Measurements from ENCODE around the gene CBX7.

The CBX7 gene

DNA sequence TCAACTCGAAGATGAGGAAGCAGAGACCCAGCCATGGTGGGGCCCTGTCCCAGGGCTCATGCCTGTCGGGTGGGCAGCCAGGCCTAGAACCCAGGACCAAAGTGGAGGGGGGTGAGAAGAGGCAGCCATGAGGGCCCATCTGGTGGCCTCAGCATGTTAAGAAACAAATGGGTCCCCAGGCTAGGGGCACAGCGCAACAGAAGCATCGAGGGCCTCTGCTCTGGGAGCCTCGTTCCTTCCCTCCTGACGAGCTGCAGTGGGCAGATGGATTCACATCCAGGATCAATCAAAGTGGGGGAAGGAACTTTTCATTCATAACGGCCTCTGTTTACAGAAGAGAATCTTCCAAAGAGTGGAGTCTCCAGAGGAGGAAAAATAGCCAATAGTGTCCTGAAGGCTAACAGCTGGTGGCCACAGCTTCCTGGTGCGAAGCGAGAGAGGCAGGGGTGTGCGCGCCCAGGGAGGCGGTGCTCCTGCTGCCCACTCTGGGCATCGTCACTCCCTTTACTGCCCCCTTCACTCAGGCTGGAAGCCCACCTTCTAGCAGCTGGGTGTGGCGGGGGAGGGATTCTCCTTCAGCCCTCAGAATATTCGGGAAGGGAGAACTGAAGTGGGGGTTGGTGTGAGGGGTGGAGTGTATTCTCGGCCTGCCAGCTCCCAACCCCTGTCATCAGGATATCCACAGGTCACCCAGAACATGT, 4.3 kb downstream of the CBX7 start:
- no peak for DNase-seq (ENCODE audit: low read depth in 2 of 2)

DNA sequence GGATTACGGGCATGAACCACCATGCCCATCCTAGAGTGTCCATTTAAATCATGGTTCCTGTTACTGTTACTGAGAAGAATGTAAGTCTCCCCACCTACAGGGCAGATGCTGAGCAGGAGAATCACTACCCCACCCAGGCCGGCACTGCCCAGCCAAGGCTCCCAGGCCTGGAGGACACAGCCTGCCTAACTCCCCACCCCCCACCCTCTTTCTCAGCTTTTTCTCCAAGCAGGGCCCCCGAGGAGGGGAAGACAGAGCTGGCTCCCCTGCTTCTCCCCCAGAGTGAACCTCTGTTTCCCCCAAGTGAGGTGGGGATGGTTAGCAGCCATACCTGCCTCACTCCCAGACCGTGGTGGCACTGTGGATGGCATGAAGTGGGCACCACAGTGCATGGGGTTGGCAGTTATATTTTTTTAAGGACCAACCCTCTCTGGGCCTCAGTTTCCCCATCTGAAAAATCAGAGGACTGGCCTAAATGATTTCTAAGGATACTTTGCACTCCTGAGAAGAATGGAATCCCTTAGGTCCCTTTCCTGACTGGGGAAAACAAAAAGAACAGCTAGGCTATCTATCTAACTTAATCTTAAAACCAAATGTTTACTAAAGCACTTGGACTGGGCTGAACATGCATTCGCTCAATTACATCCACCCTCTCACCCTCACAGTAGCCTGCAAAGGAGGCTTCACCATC, 5.0 kb downstream of the CBX7 start:
- DNase-seq (ENCODE audit: low read depth in 2 of 2), result no peak

DNA sequence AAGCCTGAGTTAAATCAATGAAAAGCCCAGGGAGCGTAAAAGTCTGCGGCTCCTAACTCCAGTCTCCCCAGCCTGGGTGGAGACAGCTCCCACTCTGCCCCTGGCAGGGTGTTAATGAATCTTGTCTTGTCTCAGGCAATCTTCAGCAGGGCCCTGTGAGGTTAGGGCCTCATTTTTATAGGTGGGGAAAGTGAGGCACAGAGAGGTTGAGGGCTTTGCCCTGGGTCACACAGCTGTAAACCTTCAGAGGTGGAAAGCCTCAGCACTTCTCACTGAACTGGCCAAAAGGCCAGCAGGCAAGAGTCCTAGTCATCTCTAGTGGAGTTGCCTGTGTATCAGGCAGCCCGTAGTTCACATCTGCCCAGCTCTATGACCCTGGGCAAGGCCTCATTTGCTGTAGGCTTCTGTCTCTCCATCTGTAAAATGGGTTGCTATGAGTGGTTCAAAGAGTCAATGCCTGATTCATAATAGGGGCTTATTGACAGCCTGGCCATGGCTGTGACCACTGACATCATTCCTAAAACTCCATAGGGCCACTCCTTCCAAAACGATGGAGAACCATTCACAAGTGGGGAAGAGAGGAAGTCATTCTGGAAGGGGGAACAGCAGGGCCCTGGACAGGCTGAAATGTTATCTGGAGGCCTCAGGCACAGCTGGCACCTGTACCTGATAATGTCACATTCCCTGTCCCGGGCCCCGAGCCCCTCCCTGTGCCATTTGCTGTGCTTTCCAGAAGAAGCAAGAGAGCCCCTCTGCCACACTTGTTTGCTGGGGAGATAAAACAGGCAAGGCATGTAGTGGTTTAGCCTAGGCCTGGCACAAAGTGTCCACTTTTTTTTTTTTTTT, 6.0 kb downstream of the CBX7 start:
- no peak for DNase-seq (ENCODE audit: low read depth in 2 of 2)

DNA sequence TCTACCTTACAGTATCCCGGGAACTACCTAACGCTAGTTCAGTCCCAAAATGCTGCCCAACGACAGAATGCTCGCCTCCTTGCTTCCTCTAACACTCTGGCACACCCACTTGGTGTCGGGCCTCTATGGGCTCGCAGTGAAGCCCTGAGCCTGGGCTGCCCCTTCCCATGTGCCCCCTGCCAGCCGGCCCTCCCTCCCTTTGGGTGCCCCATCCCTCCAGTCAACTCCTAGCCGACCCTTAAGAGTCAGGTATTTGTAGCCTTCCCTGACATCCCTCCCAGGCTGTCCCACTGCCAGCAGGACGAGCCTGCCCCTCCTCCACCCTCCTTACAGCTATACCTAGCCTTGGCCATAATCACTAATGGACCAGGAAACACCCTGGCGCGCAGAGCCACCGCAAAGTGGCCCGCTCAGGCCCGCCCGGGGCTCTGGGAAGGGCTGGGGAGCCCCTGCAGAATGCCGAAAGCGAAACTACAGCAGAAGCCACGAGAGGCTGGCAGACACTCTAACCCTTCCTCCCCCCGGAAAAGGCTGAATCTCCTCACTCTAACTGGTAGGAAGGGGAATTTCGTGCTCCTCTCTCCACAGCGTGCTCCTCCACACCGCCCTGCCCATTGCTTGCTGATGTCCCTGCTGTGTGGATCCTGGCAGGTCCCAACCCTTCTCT, 8.2 kb downstream of the CBX7 start:
- DNase-seq (ENCODE audit: low read depth in 2 of 2), result peak; percentile 37 to 43

DNA sequence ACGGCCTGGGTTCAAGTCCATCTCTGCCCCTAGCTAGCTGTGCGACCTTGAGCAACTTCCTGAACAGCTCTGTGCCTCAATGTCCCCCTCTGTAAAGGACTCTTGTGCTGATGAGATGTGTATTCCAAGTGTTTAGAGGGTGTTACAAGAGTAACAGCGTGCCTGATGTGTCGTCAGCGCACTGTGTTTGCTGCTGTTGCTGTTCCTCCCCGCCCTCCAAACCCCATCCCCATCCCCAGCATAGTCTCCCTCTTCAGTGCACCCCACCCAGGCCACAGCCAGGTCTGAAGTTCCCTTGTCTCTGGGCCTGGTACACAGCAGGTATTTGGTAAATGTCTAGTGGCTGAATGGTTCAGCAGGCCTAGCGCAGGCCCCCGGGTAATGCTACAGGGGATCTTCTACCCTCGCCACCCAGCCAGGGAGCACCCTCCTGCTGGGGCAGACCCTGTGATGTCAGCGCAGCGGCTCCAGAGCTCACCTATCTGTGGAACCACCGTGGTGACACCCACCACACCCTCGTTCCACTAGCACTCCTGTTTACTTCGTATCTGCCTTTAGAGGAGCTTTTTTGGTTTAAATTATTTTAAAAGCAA, 10.3 kb downstream of the CBX7 start:
- no peak for DNase-seq (ENCODE audit: low read depth in 2 of 2)

DNA sequence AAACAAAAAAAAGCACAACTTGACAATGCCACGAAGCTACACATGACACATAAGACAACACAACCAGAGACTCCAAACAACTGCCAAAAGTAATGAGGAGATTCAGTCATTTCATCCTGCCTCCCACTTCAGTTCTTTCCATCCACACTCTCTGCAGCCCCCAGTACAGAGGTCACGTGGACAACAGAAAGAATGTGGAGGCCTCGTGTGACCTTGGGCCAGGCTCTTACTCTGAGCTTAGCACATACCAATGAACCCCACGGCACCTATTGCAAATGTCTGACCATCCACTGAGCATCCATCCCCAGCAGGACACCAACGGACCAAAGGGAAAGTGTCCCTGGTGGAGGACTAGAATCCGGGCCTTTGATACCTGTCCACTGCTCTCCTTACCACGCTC, 12.5 kb downstream of the CBX7 start:
- no peak for DNase-seq (ENCODE audit: low read depth in 2 of 2)

DNA sequence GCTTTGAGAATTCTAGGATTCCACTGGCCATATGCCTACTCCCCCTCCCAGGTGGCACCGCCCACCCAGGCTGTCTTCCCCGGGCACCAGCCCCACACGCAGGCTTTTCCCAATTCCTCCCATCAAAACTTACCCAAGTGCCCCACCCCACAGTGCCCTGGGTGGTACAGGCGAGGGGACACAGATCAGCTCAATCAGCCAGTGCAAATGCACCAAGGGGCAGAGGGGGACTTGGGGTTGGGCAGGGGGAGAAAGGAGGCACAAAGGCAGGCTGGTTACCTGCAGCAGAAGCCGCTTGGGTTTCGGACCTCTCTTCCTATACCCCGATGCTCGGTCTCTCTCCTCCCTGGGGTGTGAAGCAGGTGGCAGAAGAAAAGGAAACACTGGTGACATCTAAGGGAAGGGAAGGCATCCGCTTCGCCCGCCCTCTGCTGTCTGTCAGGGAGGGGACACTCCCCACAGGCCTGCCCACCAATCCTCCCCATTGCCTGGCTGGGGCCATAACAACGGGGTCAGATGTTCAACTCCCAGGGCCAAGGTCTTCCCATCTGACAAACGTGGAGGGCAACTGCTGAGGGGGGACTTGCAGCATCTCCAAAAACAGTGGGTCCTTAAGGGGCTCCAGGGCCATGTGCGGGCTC, 14.0 kb downstream of the CBX7 start:
- no peak for DNase-seq (ENCODE audit: low read depth in 2 of 2)

DNA sequence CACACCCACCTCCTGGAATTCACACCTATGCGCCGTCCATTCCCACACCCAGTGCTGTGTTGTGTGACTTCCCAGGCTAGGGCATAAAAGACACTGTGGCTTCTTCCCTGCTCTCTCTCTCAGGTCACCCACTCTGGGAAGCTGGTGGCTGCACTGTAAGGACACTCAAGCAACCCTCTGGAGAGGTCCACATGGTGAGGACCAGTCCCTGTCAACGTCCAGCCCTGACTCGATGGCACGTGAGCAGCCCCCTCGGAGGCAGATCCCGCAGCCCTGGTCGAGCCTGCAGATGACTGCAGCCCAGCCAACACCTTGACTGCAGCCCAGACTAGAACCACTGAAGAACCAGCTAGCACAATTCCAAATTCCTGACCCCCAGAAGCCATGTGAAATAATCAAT, 16.2 kb downstream of the CBX7 start:
- DNase-seq (ENCODE audit: low read depth in 2 of 2), result no peak

DNA sequence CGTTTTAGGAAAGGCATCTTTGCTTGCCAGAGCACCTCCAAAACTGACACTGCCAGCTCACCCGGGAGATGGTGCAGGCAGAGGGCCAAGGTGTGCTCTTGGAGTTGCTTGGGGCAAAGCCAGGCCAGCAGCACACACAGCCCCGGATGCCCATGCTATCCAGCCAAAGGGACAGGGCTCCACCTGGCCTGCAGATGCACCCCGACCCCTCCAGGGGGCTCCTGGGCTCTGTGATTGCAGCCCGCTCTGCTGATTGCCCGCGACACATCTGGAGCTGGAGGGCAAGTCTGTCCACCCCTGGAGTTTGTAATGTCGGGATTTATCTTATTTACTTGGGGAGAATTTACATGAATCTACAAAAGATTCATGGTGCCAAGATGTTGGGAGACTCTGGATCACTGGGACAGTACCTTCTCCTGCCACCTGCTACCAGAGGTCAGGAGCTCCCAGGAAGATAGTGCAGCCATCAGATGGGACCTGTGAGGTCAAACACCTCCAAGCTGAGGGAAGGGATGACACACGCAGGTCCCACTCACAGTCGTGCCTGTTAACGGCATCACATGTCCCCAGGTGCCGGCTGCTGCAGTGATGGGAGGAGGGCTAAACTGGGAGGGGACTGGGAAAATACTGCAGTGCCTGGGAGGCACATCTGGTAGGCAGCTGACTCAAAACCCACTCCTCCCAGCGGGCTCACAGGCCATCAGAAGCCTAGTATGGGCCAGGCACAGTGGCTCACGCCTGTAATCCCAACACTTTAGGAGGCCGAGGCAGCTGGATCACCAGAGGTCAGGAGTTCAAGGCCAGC, 17.2 kb downstream of the CBX7 start:
- DNase-seq (ENCODE audit: low read depth in 2 of 2), result no peak

DNA sequence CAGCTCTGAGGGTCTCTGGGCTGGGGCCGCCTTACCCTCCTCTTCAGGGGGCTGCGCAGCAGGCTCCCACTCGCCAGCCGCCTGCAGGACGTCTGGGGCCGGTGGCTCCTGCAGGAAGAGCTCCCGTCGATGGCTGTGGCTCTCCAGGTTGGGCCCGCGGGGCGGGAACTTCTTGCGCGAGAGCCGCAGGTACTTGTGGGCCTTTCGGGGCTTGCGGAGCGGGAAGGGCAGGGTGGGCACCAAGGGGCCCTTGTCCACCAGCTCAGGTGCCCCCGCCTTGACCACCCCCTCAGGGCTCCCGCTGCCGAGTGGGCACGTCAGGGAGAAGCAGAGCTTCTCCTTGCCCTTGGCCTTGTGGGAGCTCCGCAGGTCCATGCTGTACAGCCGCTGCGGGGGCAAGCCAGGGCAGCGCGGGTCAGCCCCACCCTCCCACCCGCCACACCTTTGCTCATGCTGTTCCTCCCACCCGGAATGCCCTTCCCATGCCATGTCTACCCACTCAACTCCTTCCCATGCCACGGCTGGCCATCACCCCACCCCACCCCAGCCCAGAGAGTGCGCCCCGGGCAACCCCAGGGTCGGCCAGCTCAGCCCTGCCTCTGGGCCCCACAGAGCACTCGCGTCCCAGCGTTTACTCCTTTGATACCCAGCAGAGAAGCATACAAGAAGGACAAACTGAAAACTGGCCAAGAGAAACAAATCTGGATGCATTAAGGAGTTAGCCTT, 18.0 kb downstream of the CBX7 start:
- DNase-seq (ENCODE audit: low read depth in 2 of 2), result no peak

DNA sequence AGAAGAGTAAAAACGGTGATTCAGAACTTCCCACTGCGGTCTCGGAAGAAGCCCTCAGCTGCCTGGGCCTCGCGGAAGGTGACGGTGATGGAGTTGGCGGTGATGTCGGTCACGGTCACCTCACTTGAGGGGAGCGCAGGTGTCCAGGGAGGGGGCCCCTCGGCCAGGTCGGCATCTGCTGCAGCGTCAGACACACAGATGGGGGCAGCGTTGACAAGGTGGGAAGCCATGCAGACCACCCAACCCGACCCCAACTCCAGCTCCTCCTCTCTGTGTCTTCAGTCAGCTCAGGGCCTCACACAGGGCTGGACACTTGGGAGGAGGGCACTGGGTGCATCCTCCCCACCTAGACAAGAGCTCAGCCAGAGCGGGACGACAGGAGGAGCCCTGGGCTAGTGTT, 18.6 kb downstream of the CBX7 start:
- no peak for DNase-seq (ENCODE audit: low read depth in 2 of 2)

DNA sequence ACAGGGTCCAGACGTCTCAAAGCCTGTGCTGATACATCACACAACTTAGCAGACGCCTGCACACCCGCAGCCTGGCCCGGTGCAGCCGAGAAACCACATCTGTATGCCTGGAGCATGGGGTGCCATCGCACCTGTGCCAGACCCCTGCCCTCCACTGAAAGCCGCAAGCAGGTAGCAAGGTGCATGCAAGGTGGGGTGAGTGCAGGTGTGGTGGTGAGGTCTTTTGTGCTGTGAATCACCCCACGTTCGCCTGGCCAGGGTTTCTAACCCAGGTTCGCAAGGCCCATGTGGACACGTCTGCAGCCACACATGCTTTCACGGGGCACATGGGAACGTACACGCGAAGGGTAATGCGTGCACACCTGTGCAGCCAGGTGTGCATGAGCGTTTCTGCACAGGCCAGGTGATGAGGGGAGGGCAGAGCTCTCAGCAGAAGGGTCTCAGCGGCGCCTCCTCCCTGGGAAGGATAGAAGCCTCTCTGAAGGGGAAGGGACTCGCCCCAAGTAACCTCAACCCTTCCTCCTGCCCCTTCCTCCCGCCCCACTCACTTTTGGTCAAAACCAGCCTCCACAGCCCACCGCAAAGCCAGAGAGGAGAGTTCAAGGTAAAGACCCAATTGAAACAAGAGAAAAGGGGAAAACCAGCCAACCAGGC, 19.5 kb downstream of the CBX7 start:
- no peak for DNase-seq (ENCODE audit: low read depth in 2 of 2)

DNA sequence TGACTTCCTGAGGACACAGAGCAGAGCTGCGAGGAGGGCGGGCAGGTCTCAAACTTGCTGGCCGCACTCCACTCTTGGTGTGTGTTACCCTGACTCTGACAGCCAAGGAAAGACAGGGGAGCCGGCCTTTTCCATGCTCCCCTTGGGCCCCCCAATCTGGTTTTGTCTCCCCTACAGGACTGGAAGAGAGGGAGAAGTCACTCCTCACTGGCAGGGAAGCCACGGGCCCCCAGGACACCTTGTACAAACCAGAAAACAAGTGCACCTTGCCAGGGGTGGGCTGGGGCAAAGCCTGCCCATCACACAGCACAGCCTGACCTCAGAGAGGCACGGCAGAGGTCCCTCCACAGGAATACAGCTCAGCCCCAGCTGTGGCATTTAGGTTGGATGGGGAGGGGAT, 20.2 kb downstream of the CBX7 start:
- DNase-seq (ENCODE audit: low read depth in 2 of 2), result no peak

DNA sequence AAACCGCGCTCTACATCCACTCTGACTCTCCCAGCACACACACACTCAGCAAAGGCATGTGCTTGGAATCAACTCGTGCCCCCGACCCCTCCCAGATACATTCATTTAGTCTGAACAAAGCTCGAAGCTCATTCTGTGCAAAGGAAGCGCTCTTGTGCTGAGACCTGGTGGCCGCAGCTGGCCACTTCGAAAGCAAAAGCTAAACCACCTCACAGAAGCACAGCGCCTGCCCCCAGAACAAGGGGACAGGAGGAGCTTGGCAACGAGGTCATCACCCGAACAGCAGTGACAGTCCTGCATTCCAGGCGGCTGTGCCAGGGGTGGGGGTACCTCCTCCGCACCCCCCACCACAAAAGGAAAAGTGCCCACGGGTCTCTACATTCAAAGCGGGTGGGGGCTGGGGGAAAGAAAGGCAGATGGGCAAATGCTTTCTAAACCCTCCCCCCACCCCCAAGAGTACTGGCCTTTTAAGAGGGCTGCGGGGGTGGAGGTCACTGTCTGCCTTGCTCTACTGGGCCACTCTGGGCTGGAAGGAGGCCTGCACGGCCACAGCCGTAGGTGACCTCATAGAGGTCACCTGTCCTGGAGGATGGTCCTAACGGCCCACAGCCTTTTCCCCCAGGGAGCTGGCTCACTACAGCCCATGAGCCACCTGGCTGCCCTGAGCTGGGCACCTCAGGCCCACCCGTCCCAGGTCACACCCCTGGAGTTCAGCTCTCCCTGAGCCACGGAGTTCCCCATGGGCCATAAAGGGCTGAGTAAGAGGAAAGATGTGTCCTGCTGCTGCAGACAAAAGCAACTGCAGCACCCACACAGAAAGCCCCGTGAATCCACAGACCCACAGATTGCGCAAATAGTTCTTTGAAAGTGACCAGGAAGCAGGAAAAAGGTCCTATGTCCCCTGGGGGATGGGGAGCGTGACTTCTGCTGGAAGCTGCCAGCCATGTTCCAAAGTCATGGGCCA, 21.3 kb downstream of the CBX7 start:
- DNase-seq (ENCODE audit: low read depth in 2 of 2), result no peak

DNA sequence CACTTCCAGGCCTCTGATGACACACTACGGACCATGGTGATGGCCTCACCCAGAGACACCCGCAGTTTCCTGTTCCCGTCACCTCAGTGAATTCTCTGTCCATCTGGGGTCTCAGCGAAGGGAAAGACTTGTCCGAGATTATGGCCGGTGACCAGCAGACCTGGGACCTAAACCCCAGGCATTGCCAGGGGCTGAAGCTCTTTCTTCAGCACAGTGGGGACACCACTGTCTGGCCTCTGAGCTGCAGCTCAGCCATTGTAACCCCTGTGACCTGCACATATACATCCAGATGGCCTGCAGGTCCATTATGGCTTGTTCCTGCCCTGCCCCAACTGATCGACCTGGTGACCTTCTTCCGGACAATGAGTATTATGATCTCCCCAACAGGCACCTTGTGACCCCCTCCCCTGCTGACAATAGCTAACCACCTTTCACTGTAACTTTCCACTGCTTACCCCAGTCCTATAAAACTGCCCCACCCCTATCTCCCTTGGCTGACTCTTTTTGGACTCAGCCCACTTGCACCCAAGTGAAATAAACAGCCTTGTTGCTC, 22.3 kb downstream of the CBX7 start:
- DNase-seq (ENCODE audit: low read depth in 2 of 2), result no peak

DNA sequence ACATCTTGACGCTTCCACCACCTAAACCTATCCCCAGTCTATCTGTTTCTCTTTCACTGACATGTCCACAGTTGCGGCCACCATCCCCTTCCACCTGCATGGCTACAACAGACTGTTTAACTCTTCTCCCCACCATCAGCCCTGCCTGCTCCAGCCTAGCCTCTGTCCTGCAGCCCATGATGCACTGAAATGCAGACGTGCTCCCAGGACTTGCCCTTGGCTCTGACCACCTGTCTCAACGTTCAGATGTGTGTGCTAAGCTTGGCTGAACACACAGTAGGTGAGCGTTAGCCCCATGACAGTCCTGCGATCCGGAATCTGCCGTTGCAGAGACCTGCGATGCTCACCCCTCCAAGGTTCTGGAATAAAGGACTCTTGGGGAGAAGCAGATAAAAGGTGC, 22.7 kb downstream of the CBX7 start:
- DNase-seq (ENCODE audit: low read depth in 2 of 2), result no peak

DNA sequence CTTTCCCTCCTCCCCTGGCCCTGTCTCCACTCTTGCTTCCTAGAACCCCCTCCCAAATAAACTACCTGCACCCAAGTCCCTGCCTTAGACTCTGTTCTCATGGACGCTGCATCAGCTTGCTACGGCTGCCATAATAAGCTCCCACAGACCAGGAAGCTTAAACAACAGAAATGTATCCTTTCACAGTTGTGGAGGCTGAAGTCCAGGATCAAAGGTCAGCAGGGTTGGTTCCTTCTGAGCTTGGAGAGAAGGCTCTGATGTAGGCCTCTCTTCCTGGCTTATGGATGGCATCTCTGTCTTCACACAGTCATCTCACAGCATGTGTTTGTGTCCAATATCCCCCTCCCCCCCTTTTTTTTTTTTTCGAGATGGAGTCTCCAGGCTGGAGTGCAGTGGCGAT, 23.4 kb downstream of the CBX7 start:
- no peak for DNase-seq (ENCODE audit: low read depth in 2 of 2)

DNA sequence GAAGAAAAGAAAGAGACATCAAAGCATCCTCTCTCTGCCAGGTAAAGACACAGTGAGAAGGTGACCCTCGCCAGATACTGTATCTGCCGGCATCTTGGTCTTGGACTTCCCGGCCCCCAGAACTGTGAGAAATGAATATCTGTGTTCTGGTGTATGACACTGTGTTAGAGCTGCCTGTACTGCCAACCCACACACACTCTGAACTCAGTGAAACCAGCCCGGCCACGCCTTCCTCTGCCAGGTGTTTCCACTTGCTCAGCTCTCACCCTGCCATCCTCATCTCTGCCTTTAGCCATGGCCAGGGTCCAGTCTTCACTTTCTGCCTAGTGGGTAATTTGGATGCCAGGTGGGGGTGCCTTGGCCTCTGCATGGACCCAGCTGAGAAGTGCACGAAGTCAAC, 24.0 kb downstream of the CBX7 start:
- no peak for DNase-seq (ENCODE audit: low read depth in 2 of 2)
